Smooth muscle cell (in vitro differentiated cells): ENCODE data around the gene RBFA. TPM values are rescaled to one million over a fixed set of nuclear protein-coding genes. Genes with fewer than 3 reads are reported as not detected.

Experiments used
- DNase-seq: peaks from one replicate; lab custom pipeline; 2025; ENCODE audit not compliant: unreplicated experiment; lab: John Stamatoyannopoulos, UW
- H2AFZ ChIP-seq: fragments of 200-600 bp; sonication (generic); 2 replicates; pipeline ENCODE4 v1.6.0; 2016; ENCODE audit warnings: antibody characterized with exemption, low read depth, mild to moderate bottlenecking
- H3F3A ChIP-seq: fragments of 200-600 bp; sonication (generic); 2 replicates; pipeline ENCODE4 v1.6.0; 2017; ENCODE audit warnings: antibody characterized with exemption, low read depth
- H3K27ac ChIP-seq: fragments of 200-600 bp; sonication (generic); 2 replicates; pipeline ENCODE4 v1.5.1; 2016; ENCODE audit warnings: low read depth, mild to moderate bottlenecking
- H3K27me3 ChIP-seq: fragments of 200-600 bp; sonication (generic); 2 replicates; pipeline ENCODE4 v1.6.1; 2016; ENCODE audit warnings: low read depth, mild to moderate bottlenecking
- H3K36me3 ChIP-seq: fragments of 200-600 bp; sonication (generic); 2 replicates; pipeline ENCODE4 v1.5.1; 2016; ENCODE audit warnings: low read depth
- H3K4me1 ChIP-seq: fragments of 200-600 bp; sonication (generic); 2 replicates; pipeline ENCODE4 v1.5.1; 2016; ENCODE audit warnings: low read depth
- H3K4me2 ChIP-seq: fragments of 200-600 bp; sonication (generic); 2 replicates; pipeline ENCODE4 v1.6.0; 2016; ENCODE audit warnings: mild to moderate bottlenecking
- H3K4me3 ChIP-seq: fragments of 200-600 bp; sonication (generic); 2 replicates; pipeline ENCODE4 v1.5.1; 2016; ENCODE audit warnings: mild to moderate bottlenecking
- H3K79me2 ChIP-seq: fragments of 200-600 bp; sonication (generic); 2 replicates; pipeline ENCODE4 v1.6.0; 2016; ENCODE audit warnings: low read depth, mild to moderate bottlenecking
- H3K9ac ChIP-seq: fragments of 200-600 bp; sonication (generic); 2 replicates; pipeline ENCODE4 v1.6.0; 2016; ENCODE audit warnings: low read depth
- H3K9me3 ChIP-seq: fragments of 200-600 bp; sonication (generic); replicated peaks from 2 replicates; pipeline ENCODE4 v1.5.1; 2016; ENCODE audit warnings: low read depth
- H4K20me1 ChIP-seq: fragments of 200-600 bp; sonication (generic); 2 replicates; pipeline ENCODE4 v1.6.0; 2016; ENCODE audit warnings: low read depth
- CTCF ChIP-seq: fragments of 200-600 bp; sonication (generic); IDR thresholded peaks from 2 replicates; pipeline ENCODE4 v1.5.1; 2017; ENCODE audit warnings: borderline replicate concordance, mild to moderate bottlenecking, antibody characterized with exemption; ENCODE audit not compliant: insufficient read depth, poor library complexity, severe bottlenecking
- WGBS: methylation state at CpG from one replicate; pipeline ENCODE4 v1.1.7; 2016; ENCODE audit warnings: low lambda C conversion rate; 5-methylcytosine and 5-hydroxymethylcytosine counted together
- polyA plus RNA-seq: library from polyadenylated mRNA; unstranded; fragments of >200 nt; fragmentation: Nextera tagmentation; extraction: Ambion mirVana; gene quantifications from 2 replicates; pipeline ENCODE4 v1.2.1, GENCODE V29; 2016
- total RNA-seq: library from RNA; depleted of rRNA; stranded (reverse); fragments of >200 nt; gene quantifications from 2 replicates; pipeline ENCODE4 v1.2.3, GENCODE V29; 2014

The RBFA gene
- total and polyA plus RNA-seq, 2 experiments from 2014 or later = 15.7 to 16.3 TPM

GRCh38 chr18:80076379-80076778 lies 42.1 kb downstream of the RBFA start:
- no peak overlapping the region for H3K4me2 ChIP-seq
- no peak overlapping the region for H2AFZ ChIP-seq
- no peak overlapping the region for H3K4me3 ChIP-seq
- DNase-seq = no peak
- WGBS = 98% methylated on average over 9 of the region's 9 CpGs
- no peaks in the 10 kb centered on the region for H3K27me3 ChIP-seq
- no peaks in the 10 kb centered on the region for H3K4me1 ChIP-seq
- no peaks in the 10 kb centered on the region for H4K20me1 ChIP-seq
- H3K9ac ChIP-seq = no peak overlapping the region
- no peaks in the 10 kb centered on the region for H3K36me3 ChIP-seq
- H3K27ac ChIP-seq = no peak overlapping the region
- no peak for TF ChIP-seq CTCF
- no peaks in the 10 kb centered on the region for H3K79me2 ChIP-seq
- no peaks in the 10 kb centered on the region for H3K9me3 ChIP-seq
- H3F3A ChIP-seq = no peaks in the 10 kb centered on the region

- no peaks in the 10 kb centered on the region for H3K36me3 ChIP-seq
- WGBS = 96% methylated on average over 21 of the region's 21 CpGs
- H3K27ac ChIP-seq = no peak overlapping the region
- H3K9me3 ChIP-seq = no peaks in the 10 kb centered on the region
- no peak overlapping the region for H3K4me2 ChIP-seq
- H2AFZ ChIP-seq = no peak overlapping the region
- no peaks in the 10 kb centered on the region for H3K79me2 ChIP-seq
- no peaks in the 10 kb centered on the region for H3K4me1 ChIP-seq
- no peak overlapping the region for H3K4me3 ChIP-seq
- TF ChIP-seq CTCF = no peak
- no peaks in the 10 kb centered on the region for H4K20me1 ChIP-seq
- no peak for DNase-seq
- no peak overlapping the region for H3K9ac ChIP-seq
- no peaks in the 10 kb centered on the region for H3F3A ChIP-seq
- H3K27me3 ChIP-seq = no peaks in the 10 kb centered on the region
These were observed 43.6 kb downstream of the RBFA start for GRCh38 chr18:80077873-80078272.

Other genes with a start within 250 kb of the RBFA start
- not detected in 2 replicates for gene KCNG2, start 236.5 kb upstream of the RBFA start, total RNA-seq
- gene KCNG2, start 236.5 kb upstream of the RBFA start, polyA plus RNA-seq = 0.17 and 0.34 TPM in 2 replicates
- gene SLC66A2, start 82.8 kb upstream of the RBFA start, total RNA-seq = 21.2 and 23.6 TPM in 2 replicates
- gene SLC66A2, start 82.8 kb upstream of the RBFA start, polyA plus RNA-seq = 37.2 and 37.9 TPM in 2 replicates
- gene HSBP1L1, start 69.8 kb upstream of the RBFA start, total RNA-seq = 11.8 and 24.6 TPM in 2 replicates
- 12.4 and 23.5 TPM in 2 replicates for gene HSBP1L1, start 69.8 kb upstream of the RBFA start, polyA plus RNA-seq
- 61.1 and 62.2 TPM in 2 replicates for gene TXNL4A, start 45.9 kb upstream of the RBFA start, total RNA-seq
- gene TXNL4A, start 45.9 kb upstream of the RBFA start, polyA plus RNA-seq = 243 and 254 TPM in 2 replicates
- 24.2 and 28.3 TPM in 2 replicates for gene ADNP2, start 74.8 kb downstream of the RBFA start, total RNA-seq
- gene ADNP2, start 74.8 kb downstream of the RBFA start, polyA plus RNA-seq = 9.1 and 11.0 TPM in 2 replicates
- gene PARD6G, start 213.1 kb downstream of the RBFA start, total RNA-seq = 19.3 and 19.8 TPM in 2 replicates
- gene PARD6G, start 213.1 kb downstream of the RBFA start, polyA plus RNA-seq = 15.7 and 19.9 TPM in 2 replicates